Neuronal stem cell (in vitro differentiated cells): ENCODE data around the gene RAB2B. TPM values are rescaled to one million over a fixed set of nuclear protein-coding genes. Genes with fewer than 3 reads are reported as not detected.
A peak's percentile ranks its signal among the peaks of the same experiment; 100 is the strongest.

ENCODE experiments used
- DNase-seq: peaks from one replicate; pipeline ENCODE4 v3.0.0-alpha.2; 2013; ENCODE audit warnings: low spot score
- H2AFZ ChIP-seq: one replicate; pipeline ENCODE4 v1.6.1; 2013; ENCODE audit warnings: mild to moderate bottlenecking, low read length, inconsistent platforms
- H2AK5ac ChIP-seq: 2 replicates; pipeline ENCODE4 v1.6.1; 2013; ENCODE audit warnings: low read depth, mild to moderate bottlenecking, inconsistent platforms, low read length, moderate library complexity, mixed read lengths
- H2BK120ac ChIP-seq: 2 replicates; pipeline ENCODE4 v1.6.1; 2013; ENCODE audit warnings: low read depth, mild to moderate bottlenecking, inconsistent platforms, low read length, moderate library complexity, mixed read lengths
- H2BK12ac ChIP-seq: one replicate; pipeline ENCODE4 v1.6.1; 2013; ENCODE audit warnings: low read length, inconsistent platforms
- H2BK15ac ChIP-seq: 2 replicates; pipeline ENCODE4 v1.6.1; 2013; ENCODE audit warnings: mild to moderate bottlenecking, low read length, inconsistent platforms, mixed read lengths
- H2BK5ac ChIP-seq: one replicate; pipeline ENCODE4 v1.6.1; 2013; ENCODE audit warnings: inconsistent platforms, mild to moderate bottlenecking, low read length, moderate library complexity
- H3K14ac ChIP-seq: one replicate; pipeline ENCODE4 v1.6.1; 2013; ENCODE audit warnings: low read length, inconsistent platforms
- H3K18ac ChIP-seq: 2 replicates; pipeline ENCODE4 v1.6.1; 2013; ENCODE audit warnings: low read length, inconsistent platforms
- H3K23ac ChIP-seq: 2 replicates; pipeline ENCODE4 v1.6.1; 2013; ENCODE audit warnings: low read depth, mild to moderate bottlenecking, mixed read lengths, low read length, inconsistent platforms; ENCODE audit not compliant: poor library complexity
- H3K27ac ChIP-seq: replicated peaks from 3 replicates; pipeline ENCODE4 v1.5.1; 2013; ENCODE audit warnings: low read length, inconsistent platforms
- H3K27me3 ChIP-seq, 3 experiments: 2 replicates each; pipeline ENCODE4 v1.6.1; 2013; ENCODE audit warnings: low read length in 3 of 3, mild to moderate bottlenecking in 2 of 3, inconsistent platforms in 1 of 3, low read depth in 1 of 3, mixed read lengths in 1 of 3, moderate library complexity in 1 of 3; ENCODE audit not compliant: control insufficient read depth in 3 of 3, insufficient read depth in 3 of 3
- H3K36me3 ChIP-seq, 2 donors: replicated peaks in 1 of 2; 2 replicates each; pipeline ENCODE4 v1.6.1; 2013; ENCODE audit warnings: low read length in 2 of 2; ENCODE audit not compliant: control insufficient read depth in 2 of 2, insufficient read depth in 2 of 2
- H3K4ac ChIP-seq: 2 replicates; pipeline ENCODE4 v1.6.1; 2013; ENCODE audit warnings: inconsistent platforms, mild to moderate bottlenecking, low read length, moderate library complexity
- H3K4me1 ChIP-seq, 2 donors: 1 replicate in 1 of 2; 2 replicates in 1 of 2; pipeline ENCODE4 v1.6.1; 2013; ENCODE audit warnings: low read length in 2 of 2, low read depth in 1 of 2; ENCODE audit not compliant: control insufficient read depth in 2 of 2, insufficient read depth in 1 of 2
- H3K4me2 ChIP-seq: one replicate; pipeline ENCODE4 v1.6.1; 2013; ENCODE audit warnings: mild to moderate bottlenecking, low read length, inconsistent platforms; ENCODE audit not compliant: insufficient read depth, poor library complexity, severe bottlenecking
- H3K4me3 ChIP-seq, 2 donors: 2 replicates each; pipeline ENCODE4 v1.5.1; 2013; ENCODE audit warnings: low read length in 2 of 2, mild to moderate bottlenecking in 2 of 2, inconsistent platforms in 1 of 2, moderate library complexity in 1 of 2
- H3K79me1 ChIP-seq: one replicate; pipeline ENCODE4 v1.6.1; 2013; ENCODE audit warnings: low read depth, mild to moderate bottlenecking, inconsistent platforms, low read length, moderate library complexity
- H3K9ac ChIP-seq: one replicate; pipeline ENCODE4 v1.6.1; 2013; ENCODE audit warnings: mild to moderate bottlenecking, low read depth, low read length, inconsistent platforms; ENCODE audit not compliant: poor library complexity
- H3K9me3 ChIP-seq, 2 donors: replicated peaks in 1 of 2; 2 replicates each; pipeline versions ENCODE3 to v1.6.1; 2013; ENCODE audit warnings: low read length in 2 of 2, mild to moderate bottlenecking in 2 of 2, inconsistent platforms in 1 of 2, low read depth in 1 of 2, mixed read lengths in 1 of 2, moderate library complexity in 1 of 2; ENCODE audit not compliant: control insufficient read depth in 2 of 2, insufficient read depth in 1 of 2
- H4K8ac ChIP-seq: one replicate; pipeline ENCODE4 v1.6.1; 2013; ENCODE audit warnings: low read depth, mild to moderate bottlenecking, inconsistent platforms, low read length, moderate library complexity
- H4K91ac ChIP-seq: one replicate; pipeline ENCODE4 v1.6.1; 2013; ENCODE audit warnings: low read length, low read depth, mild to moderate bottlenecking, inconsistent platforms; ENCODE audit not compliant: poor library complexity
- WGBS, 2 donors: extraction: QIAGEN DNeasy Blood & Tissue Kit; methylation state at CpG; one replicate each; pipeline ENCODE4 v1.1.7; 2013; ENCODE audit warnings: missing lambda C conversion rate in 2 of 2, mixed read lengths in 1 of 2; ENCODE audit not compliant: insufficient read length in 2 of 2, insufficient replicate concordance in 1 of 2; ENCODE audit errors: extremely low coverage in 2 of 2; 5-methylcytosine and 5-hydroxymethylcytosine counted together
- polyA plus RNA-seq, 2 experiments: library from polyadenylated mRNA; stranded (reverse); fragments of 200-250 nt; gene quantifications; one replicate each; pipeline ENCODE4 v1.2.3, GENCODE V29; 2013

RAB2B gene
- polyA plus RNA-seq (2013, experiment 1 of 2): 29.9 TPM
- polyA plus RNA-seq (2013, experiment 2 of 2): 29.5 TPM

DNA sequence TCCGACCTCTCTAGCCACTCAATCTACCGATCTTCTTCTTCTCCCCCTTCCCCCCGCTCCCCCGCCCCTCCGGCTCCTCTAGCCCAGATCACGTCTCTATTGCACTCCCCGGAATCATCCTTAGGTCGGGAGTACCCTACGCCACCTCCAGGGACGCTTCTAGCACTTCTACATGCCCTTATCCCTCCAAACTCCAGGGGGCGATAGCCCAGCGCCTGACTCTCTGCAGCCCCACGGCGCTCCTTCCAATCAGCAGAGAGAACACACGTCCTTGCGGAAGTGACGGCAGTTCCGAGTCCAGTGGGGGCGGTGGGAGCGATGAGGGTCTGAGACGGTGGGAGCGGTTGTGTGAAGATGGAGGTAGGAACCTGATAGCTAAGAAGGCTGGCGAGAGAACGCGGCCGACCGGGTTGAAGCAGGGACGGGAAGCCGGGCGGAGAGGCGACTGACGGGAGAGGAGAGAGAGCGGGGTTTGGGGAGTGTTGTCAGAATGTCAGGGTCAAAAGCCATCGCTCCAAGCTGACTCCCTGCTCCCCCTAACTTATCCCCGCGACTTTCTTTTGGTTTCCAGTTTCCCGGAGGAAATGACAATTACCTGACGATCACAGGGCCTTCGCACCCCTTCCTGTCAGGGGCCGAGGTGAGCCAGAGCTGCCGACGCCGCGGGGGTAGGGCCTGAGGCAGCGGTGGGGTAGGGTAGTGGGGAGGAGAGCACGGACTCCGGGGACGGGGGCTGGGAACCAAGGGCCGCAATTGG, at the start of gene RAB2B, which contains the start of gene TOX4:
TSS of gene RAB2B (minus strand) at position 35 of the 757 bp plus-strand sequence. CDS start 87 bp downstream, outside the sequence.
TSS of gene TOX4 (plus strand) at position 271 of the 757 bp plus-strand sequence. CDS start at position 355, 84 bp downstream.
- no peak within 1 kb of the TSS for H4K91ac ChIP-seq
- no peak within 1 kb of the TSS for H4K8ac ChIP-seq
- peak within 1 kb of the TSS; percentile 41 for H2BK12ac ChIP-seq
- H3K4me2 ChIP-seq: peak within 1 kb of the TSS; percentile 92
- H2AK5ac ChIP-seq: peak within 1 kb of the TSS; percentile 13
- H2BK120ac ChIP-seq: no peak within 1 kb of the TSS
- H3K18ac ChIP-seq: peak within 1 kb of the TSS; percentile 77
- no peaks in the 10 kb centered on the region for H3K9me3 ChIP-seq
- H2BK5ac ChIP-seq: no peak within 1 kb of the TSS
- H3K27me3 ChIP-seq: no peaks in the 10 kb centered on the region
- H3K14ac ChIP-seq: peak within 1 kb of the TSS; percentile 87
- H3K36me3 ChIP-seq: peaks cover 3 to 51% of the 10 kb centered on the region in 2 donors
- no CpG with 5 or more reads among the region's 49 CpGs for WGBS, 2 donors
- H2AFZ ChIP-seq: peak within 1 kb of the TSS; percentile 91
- peak; percentile 98 for DNase-seq
- peaks cover 0 to 2% of the 10 kb centered on the region in 2 donors for H3K4me1 ChIP-seq
- H3K4ac ChIP-seq: no peak within 1 kb of the TSS
- H3K79me1 ChIP-seq: peaks cover 7% of the 10 kb centered on the region
- peak within 1 kb of the TSS; percentile 89 to 93 for H3K4me3 ChIP-seq
- no peak within 1 kb of the TSS for H3K27ac ChIP-seq
- H3K23ac ChIP-seq: peak within 1 kb of the TSS; percentile 37
- H3K9ac ChIP-seq: peak within 1 kb of the TSS; percentile 91
- no peak within 1 kb of the TSS for H2BK15ac ChIP-seq

GRCh38 chr14:21525962-21526671, 49.4 kb upstream of the RAB2B start, which contains the start of gene SALL2:
SALL2 (minus strand) TSS chr14:21526346; CDS start chr14:21526127, 219 bp downstream.
- Histone ChIP-seq H4K91ac (no peak within 1 kb of the TSS), H3K79me1 (peaks cover 11% of the 10 kb centered on the region), H3K27me3 (no peaks in the 10 kb centered on the region), H3K4ac (no peak within 1 kb of the TSS), H2BK120ac (no peak within 1 kb of the TSS), H4K8ac (no peak within 1 kb of the TSS), H2BK15ac (peak within 1 kb of the TSS; percentile 15), H3K4me2 (peak within 1 kb of the TSS; percentile 85), H2BK12ac (no peak within 1 kb of the TSS), H3K18ac (peak within 1 kb of the TSS; percentile 96), H3K27ac (peak within 1 kb of the TSS; percentile 97), H3K4me1 (peaks cover 29 to 50% of the 10 kb centered on the region in 2 donors), H2AK5ac (peak within 1 kb of the TSS; percentile 73), H3K36me3 (peaks cover 39 to 75% of the 10 kb centered on the region in 2 donors), H3K23ac (peak within 1 kb of the TSS; percentile 87), H3K4me3 (peak within 1 kb of the TSS; percentile 88 to 93), H3K9me3 (peaks cover 2 to 4% of the 10 kb centered on the region in 2 donors), H3K14ac (no peak within 1 kb of the TSS), H2AFZ (peak within 1 kb of the TSS; percentile 71), H3K9ac (peak within 1 kb of the TSS; percentile 98), H2BK5ac (peak within 1 kb of the TSS; percentile 71)
- DNase-seq: peak; percentile 92
- no CpG with 5 or more reads among the region's 43 CpGs for WGBS, 2 donors

- Histone ChIP-seq H3K9ac (peak overlapping the region; percentile 98), H3K9me3 (peaks cover 2 to 4% of the 10 kb centered on the region in 2 donors), H2BK15ac (peak overlapping the region; percentile 15), H3K79me1 (peaks cover 11% of the 10 kb centered on the region), H3K4me1 (peaks cover 27 to 46% of the 10 kb centered on the region in 2 donors), H3K4ac (no peak overlapping the region), H3K36me3 (peaks cover 41 to 75% of the 10 kb centered on the region in 2 donors), H2AK5ac (peak overlapping the region; percentile 72), H3K4me2 (peak overlapping the region; percentile 85), H3K18ac (peak overlapping the region; percentile 96), H2BK5ac (peak overlapping the region; percentile 71), H2BK120ac (no peak overlapping the region), H2AFZ (no peak overlapping the region), H4K91ac (no peak overlapping the region), H2BK12ac (no peak overlapping the region), H3K14ac (no peak overlapping the region), H3K27me3 (no peaks in the 10 kb centered on the region), H3K23ac (peak overlapping the region; percentile 87), H4K8ac (no peak overlapping the region), H3K27ac (peak overlapping the region; percentile 97), H3K4me3 (peak overlapping the region; percentile 88 to 93)
- WGBS, 2 donors: no CpG with 5 or more reads among the region's 12 CpGs
- no peak for DNase-seq
Measured at GRCh38 chr14:21525571-21525961, 48.8 kb upstream of the RAB2B start.
